H9 (cell line): Measurements from ENCODE around the gene SP3. TPM values are rescaled to one million over a fixed set of nuclear protein-coding genes. Genes with fewer than 3 reads are reported as not detected.

Experiments
- DNase-seq: peaks from one replicate; pipeline ENCODE4 v3.0.0-alpha.2; 2017
- H2AFZ ChIP-seq: one replicate; pipeline ENCODE4 v1.6.1; 2013; ENCODE audit warnings: mild to moderate bottlenecking, low read length, control low read depth, moderate library complexity
- H2AK5ac ChIP-seq: 2 replicates; pipeline ENCODE4 v1.6.1; 2013; ENCODE audit warnings: low read length, control low read depth, mixed read lengths; ENCODE audit not compliant: insufficient read length
- H2BK120ac ChIP-seq: one replicate; pipeline ENCODE4 v1.6.1; 2013; ENCODE audit warnings: low read depth, mild to moderate bottlenecking, low read length, control low read depth, inconsistent platforms; ENCODE audit not compliant: poor library complexity, severe bottlenecking
- H2BK12ac ChIP-seq: 2 replicates; pipeline ENCODE4 v1.6.1; 2013; ENCODE audit warnings: low read length, control low read depth, mixed read lengths, low read depth; ENCODE audit not compliant: insufficient read length
- H2BK15ac ChIP-seq: 2 replicates; pipeline ENCODE4 v1.6.1; 2013; ENCODE audit warnings: low read depth, low read length, control low read depth
- H2BK20ac ChIP-seq: one replicate; pipeline ENCODE4 v1.6.1; 2013; ENCODE audit warnings: low read depth, mild to moderate bottlenecking, low read length, control low read depth, inconsistent platforms; ENCODE audit not compliant: poor library complexity, severe bottlenecking
- H2BK5ac ChIP-seq: 2 replicates; pipeline ENCODE4 v1.6.1; 2013; ENCODE audit warnings: low read length, control low read depth, mixed read lengths; ENCODE audit not compliant: insufficient read length
- H3K14ac ChIP-seq: 2 replicates; pipeline ENCODE4 v1.6.1; 2013; ENCODE audit warnings: low read length, control low read depth; ENCODE audit not compliant: insufficient read depth
- H3K18ac ChIP-seq: 2 replicates; pipeline ENCODE4 v1.6.1; 2013; ENCODE audit warnings: low read depth, mild to moderate bottlenecking, mixed read lengths, low read length, control low read depth; ENCODE audit not compliant: insufficient read length
- H3K23ac ChIP-seq: 2 replicates; pipeline ENCODE4 v1.6.1; 2013; ENCODE audit warnings: low read length, control low read depth, mixed read lengths, low read depth; ENCODE audit not compliant: insufficient read length
- H3K23me2 ChIP-seq: 2 replicates; pipeline ENCODE4 v1.6.1; 2013; ENCODE audit warnings: low read depth, mild to moderate bottlenecking, mixed read lengths, low read length, control low read depth; ENCODE audit not compliant: insufficient read length, poor library complexity, severe bottlenecking
- H3K27ac ChIP-seq: 2 replicates; pipeline ENCODE4 v1.5.1; 2013; ENCODE audit warnings: low read length, control low read depth, mixed read lengths, low read depth; ENCODE audit not compliant: insufficient read length
- H3K27me3 ChIP-seq: 2 replicates; pipeline ENCODE4 v1.6.1; 2013; ENCODE audit warnings: low read length, control low read depth, inconsistent platforms; ENCODE audit not compliant: insufficient read depth
- H3K4ac ChIP-seq: 2 replicates; pipeline ENCODE4 v1.6.1; 2013; ENCODE audit warnings: low read depth, mild to moderate bottlenecking, control low read depth, inconsistent platforms, low read length, moderate library complexity
- H3K4me1 ChIP-seq: 2 replicates; pipeline ENCODE4 v1.6.1; 2013; ENCODE audit warnings: low read length, control low read depth, inconsistent platforms; ENCODE audit not compliant: insufficient read depth
- H3K4me2 ChIP-seq: 2 replicates; pipeline ENCODE4 v1.6.1; 2013; ENCODE audit warnings: low read length, control low read depth, mixed read lengths; ENCODE audit not compliant: insufficient read length, insufficient read depth
- H3K56ac ChIP-seq: 2 replicates; pipeline ENCODE4 v1.6.1; 2013; ENCODE audit warnings: low read depth, mild to moderate bottlenecking, mixed read lengths, low read length, control low read depth; ENCODE audit not compliant: insufficient read length
- H3K79me1 ChIP-seq: 2 replicates; pipeline ENCODE4 v1.6.1; 2013; ENCODE audit warnings: low read depth, mild to moderate bottlenecking, moderate library complexity, low read length, control low read depth, inconsistent platforms; ENCODE audit not compliant: insufficient read depth, poor library complexity, severe bottlenecking
- H3K79me2 ChIP-seq: 2 replicates; pipeline ENCODE4 v1.6.1; 2013; ENCODE audit warnings: low read length, control low read depth, inconsistent platforms; ENCODE audit not compliant: insufficient read depth
- H3K9ac ChIP-seq: 2 replicates; pipeline ENCODE4 v1.6.1; 2013; ENCODE audit warnings: low read length, control low read depth, mixed read lengths; ENCODE audit not compliant: insufficient read length; ENCODE audit errors: extremely low read depth
- H3K9me3 ChIP-seq: one replicate; pipeline ENCODE4 v1.6.1; 2013; ENCODE audit warnings: low read depth, low read length, inconsistent platforms; ENCODE audit not compliant: control insufficient read depth
- H3T11ph ChIP-seq: one replicate; pipeline ENCODE4 v1.6.1; 2013; ENCODE audit warnings: mild to moderate bottlenecking, low read length, control low read depth, inconsistent platforms
- H4K20me1 ChIP-seq: one replicate; pipeline ENCODE4 v1.6.1; 2013; ENCODE audit not compliant: control insufficient read depth, insufficient read length, insufficient read depth
- H4K5ac ChIP-seq: 2 replicates; pipeline ENCODE4 v1.6.1; 2013; ENCODE audit warnings: low read depth, mild to moderate bottlenecking, mixed read lengths, low read length, control low read depth; ENCODE audit not compliant: insufficient read length
- H4K8ac ChIP-seq: replicated peaks from 2 replicates; pipeline ENCODE4 v1.6.1; 2013; ENCODE audit warnings: low read length, control low read depth, mixed read lengths, low read depth; ENCODE audit not compliant: insufficient read length
- H4K91ac ChIP-seq: 2 replicates; pipeline ENCODE4 v1.6.1; 2013; ENCODE audit warnings: low read depth, mild to moderate bottlenecking, moderate library complexity, mixed read lengths, low read length, control low read depth; ENCODE audit not compliant: insufficient read length
- H3K27ac Mint-ChIP-seq, 3 experiments: 2 replicates in 2 of 3; 3 replicates in 1 of 3; pipeline ENCODE4 v1.8.0; 2020 to 2021; ENCODE audit warnings: mixed read lengths in 3 of 3, mild to moderate bottlenecking in 1 of 3, moderate library complexity in 1 of 3
- H3K27me3 Mint-ChIP-seq: 2 replicates; pipeline ENCODE4 v1.8.0; 2021; ENCODE audit warnings: low read depth, mild to moderate bottlenecking, moderate library complexity, mixed read lengths
- H3K36me3 Mint-ChIP-seq, 3 experiments: 2 replicates in 2 of 3; 3 replicates in 1 of 3; pipeline ENCODE4 v1.8.0; 2020 to 2021; ENCODE audit warnings: low read depth in 3 of 3, mixed read lengths in 3 of 3; ENCODE audit not compliant: insufficient read depth in 1 of 3
- H3K4me1 Mint-ChIP-seq, 2 experiments: 2 replicates each; pipeline ENCODE4 v1.8.0; 2020; ENCODE audit warnings: mixed read lengths in 2 of 2
- H3K4me3 Mint-ChIP-seq, 2 experiments: 2 replicates in 1 of 2; 3 replicates in 1 of 2; pipeline ENCODE4 v1.8.0; 2020 to 2021; ENCODE audit warnings: mild to moderate bottlenecking in 2 of 2, mixed read lengths in 2 of 2, moderate library complexity in 1 of 2
- H3K9me3 Mint-ChIP-seq, 2 experiments: 2 replicates in 1 of 2; 3 replicates in 1 of 2; pipeline ENCODE4 v1.8.0; 2020; ENCODE audit warnings: mild to moderate bottlenecking in 2 of 2, mixed read lengths in 2 of 2, moderate library complexity in 1 of 2
- CTCF ChIP-seq: fragments of 200-600 bp; sonication (generic); conservative IDR thresholded peaks from 3 replicates; pipeline ENCODE4 v1.8.0; 2021; ENCODE audit warnings: antibody characterized with exemption, mild to moderate bottlenecking
- WGBS: extraction: QIAGEN DNeasy Blood & Tissue Kit; methylation state at CpG from one replicate; pipeline ENCODE4 v1.1.7; 2013; ENCODE audit warnings: missing lambda C conversion rate, low lambda C conversion rate, mixed read lengths; ENCODE audit not compliant: insufficient read length; ENCODE audit errors: extremely low coverage; 5-methylcytosine and 5-hydroxymethylcytosine counted together
- total RNA-seq: library from RNA; stranded (reverse); gene quantifications from 2 replicates; pipeline ENCODE4 v1.2.1, GENCODE V29; 2021

The SP3 gene
- total RNA-seq, 1 experiment from 2014 or later = 86.3 TPM

- Histone ChIP-seq H3K79me1 (no peaks in the 10 kb centered on the region), H3K79me2 (no peaks in the 10 kb centered on the region), H3K9me3 (no peaks in the 10 kb centered on the region), H3K4ac (peak overlapping the region; percentile 31), H2AFZ (no peak overlapping the region), H3K27me3 (no peaks in the 10 kb centered on the region), H3K56ac (no peak overlapping the region), H2BK15ac (peak overlapping the region; percentile 41; the same call in 1 of the 2 replicates), H4K5ac (no peak overlapping the region), H3K27ac (no peak overlapping the region), H2BK120ac (peak overlapping the region; percentile 83), H2AK5ac (no peak overlapping the region), H3K18ac (peak overlapping the region; percentile 89), H2BK20ac (no peak overlapping the region), H3K4me2 (peak overlapping the region; percentile 86), H3K23me2 (peaks cover 7% of the 10 kb centered on the region), H3K4me1 (peaks cover 7% of the 10 kb centered on the region; the same call in 1 of the 2 replicates), H4K91ac (peak overlapping the region; percentile 48), H4K20me1 (no peaks in the 10 kb centered on the region), H3K9ac (peak overlapping the region; percentile 35), H2BK12ac (peak overlapping the region; percentile 59), H3K23ac (no peak overlapping the region), H2BK5ac (no peak overlapping the region), H3T11ph (no peak overlapping the region), H3K14ac (peak overlapping the region; percentile 14), H4K8ac (no peak overlapping the region)
- H3K4me1 Mint-ChIP-seq = peaks cover 22 to 31% of the 10 kb centered on the region in 2 experiments
- no CpG with 5 or more reads among the region's 17 CpGs for WGBS
- H3K36me3 Mint-ChIP-seq = no peaks in the 10 kb centered on the region; a peak in 1 of 7 replicates
- peaks cover 12% of the 10 kb centered on the region for H3K27me3 Mint-ChIP-seq
- peak; percentile 44 for DNase-seq
- peak overlapping the region; percentile 4 to 83 (median 65); a peak in 4 of 7 replicates for H3K27ac Mint-ChIP-seq
- no peaks in the 10 kb centered on the region for H3K9me3 Mint-ChIP-seq
- no peak for TF ChIP-seq CTCF
- peak overlapping the region; percentile 66 to 69 for H3K4me3 Mint-ChIP-seq
These were observed 48.2 kb upstream of the SP3 start for GRCh38 chr2:174013315-174013751.
